HG02973 (cell line): ENCODE measurements around the gene BRPF3.

Source experiments
- ATAC-seq: cut with Tn5 transposase; IDR thresholded peaks from one replicate; pipeline ENCODE4 v1.9.1; 2021; ENCODE audit warnings: moderate library complexity; ENCODE audit not compliant: unreplicated experiment

BRPF3 gene

DNA sequence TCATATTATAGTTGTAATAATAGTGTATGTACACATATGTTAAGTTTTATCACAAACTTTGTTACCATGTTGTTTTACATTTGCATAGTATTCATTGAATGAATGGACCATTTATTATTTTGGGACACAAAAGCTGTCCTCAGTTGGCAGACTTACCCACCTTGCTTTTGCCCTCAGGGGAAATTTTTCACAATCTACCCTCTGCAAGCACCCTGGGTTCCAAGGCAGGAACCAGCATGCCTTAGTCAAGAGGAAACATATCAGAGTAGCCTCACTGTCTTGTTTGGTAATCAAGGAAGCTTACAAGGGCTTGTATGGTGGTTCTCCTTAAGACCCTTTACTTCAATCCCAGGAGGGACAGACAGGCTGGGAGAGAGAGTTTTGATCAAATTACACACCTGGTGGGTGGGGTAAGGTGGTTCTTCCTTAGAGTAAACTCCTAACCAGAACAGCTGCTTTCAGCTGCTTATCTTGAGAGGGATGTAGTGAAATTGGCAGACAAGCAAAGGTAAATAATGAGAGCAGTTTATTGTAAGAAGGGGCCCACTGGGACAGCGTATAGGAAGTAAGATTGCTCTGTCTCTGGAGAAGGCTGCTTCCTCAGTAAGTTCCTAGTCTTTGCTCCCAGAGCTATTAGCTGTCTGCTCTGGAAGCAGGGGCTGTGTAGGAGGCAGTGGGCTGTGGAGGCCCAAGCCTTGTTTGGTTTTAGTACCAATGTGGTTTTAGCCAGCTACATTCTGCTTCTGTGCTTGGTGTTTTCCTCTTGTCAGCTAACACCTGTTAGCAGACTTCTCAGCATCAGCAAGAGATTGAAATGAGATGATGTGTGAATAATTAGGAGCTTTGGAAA, 31.1 kb downstream of the BRPF3 start:
- no peak for ATAC-seq

DNA sequence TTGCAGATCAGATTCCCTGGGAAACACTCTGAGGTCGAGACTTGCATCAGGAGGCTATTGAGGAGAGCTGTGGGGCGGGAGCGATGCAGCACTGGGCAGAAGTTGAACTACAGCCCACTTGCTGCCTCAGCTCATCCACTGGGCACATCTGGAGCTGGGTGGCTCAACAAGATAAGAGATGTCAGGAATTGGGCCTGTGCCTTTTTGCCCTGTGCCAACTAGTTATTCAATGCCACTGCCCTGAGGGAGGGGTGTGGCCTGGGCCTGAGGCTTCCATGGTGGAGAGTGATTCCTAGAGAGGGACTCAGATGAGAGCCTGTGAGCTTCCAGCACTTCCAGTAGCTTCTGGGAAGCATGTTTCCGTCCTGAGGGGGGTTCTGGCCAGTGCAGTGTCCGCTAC, 32.7 kb downstream of the BRPF3 start:
- no peak for ATAC-seq

DNA sequence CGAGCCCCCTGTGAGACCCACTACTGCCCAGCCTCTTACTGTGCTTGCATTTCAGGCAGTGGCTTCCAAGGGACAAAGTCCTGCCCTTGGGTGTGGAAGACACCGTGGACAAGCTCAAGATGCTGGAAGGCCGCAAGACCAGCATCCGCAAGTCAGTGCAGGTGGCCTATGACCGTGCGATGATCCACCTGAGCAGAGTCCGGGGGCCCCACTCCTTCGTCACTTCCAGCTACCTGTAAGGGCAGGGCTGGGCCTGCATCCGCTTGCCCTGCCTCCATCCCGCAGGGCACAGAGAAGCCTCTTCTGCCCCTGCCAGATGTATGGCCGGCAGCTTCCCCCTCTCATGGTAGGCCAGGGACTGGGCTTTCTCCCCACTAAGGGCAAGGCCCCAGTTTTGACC, 33.8 kb downstream of the BRPF3 start:
- ATAC-seq = no peak

DNA sequence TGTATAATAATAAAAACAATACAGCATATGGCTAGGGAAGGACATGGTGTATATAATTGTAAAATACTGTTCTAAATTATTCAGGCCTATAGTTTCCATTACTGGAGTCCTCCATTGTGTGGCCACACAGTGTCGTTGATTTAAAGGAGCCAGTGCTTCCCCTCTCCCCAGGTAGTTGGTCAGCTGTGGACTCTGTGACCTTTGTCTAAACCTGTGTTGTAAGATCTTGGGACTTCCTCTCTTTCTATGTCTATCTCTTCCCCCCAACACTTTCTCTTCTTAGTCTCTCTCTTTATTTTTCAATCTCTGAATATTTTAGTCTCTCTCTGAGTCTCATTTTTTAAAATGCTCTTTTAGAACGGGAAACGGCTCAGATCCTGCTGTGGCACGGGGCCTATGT, 35.6 kb downstream of the BRPF3 start:
- no peak for ATAC-seq

DNA sequence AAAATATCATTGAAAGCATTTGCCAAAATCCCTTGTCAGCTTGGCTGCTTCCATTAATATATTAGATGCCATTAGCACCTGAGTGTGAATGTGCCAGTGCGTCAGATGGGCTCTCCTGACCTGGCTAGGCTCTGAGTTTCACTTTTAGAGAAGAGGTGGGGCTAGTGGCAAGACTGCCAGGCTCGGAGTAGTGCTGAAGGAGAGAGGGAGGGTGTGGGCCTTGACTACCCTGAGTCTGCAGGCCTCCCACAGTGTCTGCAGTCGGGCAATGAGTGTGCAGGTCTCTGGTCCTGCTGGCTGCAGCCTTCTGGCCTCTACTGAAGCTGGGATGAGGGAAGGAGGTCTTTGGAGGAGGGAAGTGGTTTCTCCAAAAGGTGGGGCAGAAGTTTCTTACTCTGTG, 38.8 kb downstream of the BRPF3 start:
- ATAC-seq = no peak

DNA sequence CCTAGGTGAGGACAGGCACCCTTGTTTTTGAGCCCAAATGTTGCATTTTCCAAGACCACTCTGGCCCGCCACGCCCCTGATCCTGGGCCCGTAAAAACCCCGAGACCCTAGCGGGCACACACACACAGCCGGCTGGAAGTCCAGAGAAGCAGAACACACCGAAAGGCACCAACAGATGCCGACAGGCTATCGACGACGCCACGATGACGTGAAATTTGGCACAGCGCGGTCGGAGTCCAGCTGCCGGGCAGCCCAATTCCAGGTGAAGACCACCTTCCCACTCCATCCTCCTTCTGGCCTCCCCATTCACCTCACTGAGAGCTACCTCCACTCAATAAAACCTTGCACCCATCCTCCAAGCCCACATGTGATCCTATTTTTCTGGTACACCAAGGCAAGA, 39.3 kb downstream of the BRPF3 start:
- no peak for ATAC-seq

DNA sequence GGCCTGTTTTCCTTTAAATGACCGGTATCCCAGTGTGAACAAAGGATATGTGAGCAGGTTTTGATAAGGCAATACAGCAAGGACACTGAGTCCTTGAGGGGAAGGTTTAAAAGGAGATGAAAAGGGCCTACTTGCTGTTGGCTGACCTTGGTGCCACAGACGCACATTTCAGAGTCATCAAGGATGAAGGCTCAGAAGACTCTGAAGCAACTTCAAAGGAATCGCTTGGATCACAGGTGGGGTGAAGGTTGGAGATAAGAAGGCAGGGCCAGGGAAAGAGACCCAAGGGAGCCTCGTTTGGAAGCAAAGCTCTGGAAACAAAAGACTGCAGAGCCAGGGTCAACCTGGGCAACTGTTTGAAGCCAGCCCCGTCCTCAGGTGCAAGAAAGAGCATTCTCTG, 43.2 kb downstream of the BRPF3 start:
- ATAC-seq = no peak

DNA sequence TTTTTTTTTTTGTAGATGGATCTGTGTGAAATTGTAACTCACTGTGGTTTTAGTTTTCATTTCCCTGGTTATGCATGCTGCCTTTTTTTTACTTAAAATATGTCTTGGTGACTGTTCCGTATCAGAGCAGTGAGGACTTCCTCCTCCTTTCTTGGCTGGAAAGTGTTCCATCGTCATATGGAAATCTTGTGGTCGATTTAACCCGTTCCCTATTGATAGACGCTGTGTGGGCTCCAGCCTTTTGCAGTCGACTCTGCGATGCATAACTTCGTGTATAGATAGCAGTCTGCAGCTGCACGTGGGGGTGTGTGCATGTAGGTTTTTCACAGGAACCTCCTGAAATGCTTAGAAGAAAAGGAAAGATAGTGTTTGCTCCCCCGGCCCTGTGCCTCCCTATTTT, 45.2 kb downstream of the BRPF3 start:
- ATAC-seq = no peak

DNA sequence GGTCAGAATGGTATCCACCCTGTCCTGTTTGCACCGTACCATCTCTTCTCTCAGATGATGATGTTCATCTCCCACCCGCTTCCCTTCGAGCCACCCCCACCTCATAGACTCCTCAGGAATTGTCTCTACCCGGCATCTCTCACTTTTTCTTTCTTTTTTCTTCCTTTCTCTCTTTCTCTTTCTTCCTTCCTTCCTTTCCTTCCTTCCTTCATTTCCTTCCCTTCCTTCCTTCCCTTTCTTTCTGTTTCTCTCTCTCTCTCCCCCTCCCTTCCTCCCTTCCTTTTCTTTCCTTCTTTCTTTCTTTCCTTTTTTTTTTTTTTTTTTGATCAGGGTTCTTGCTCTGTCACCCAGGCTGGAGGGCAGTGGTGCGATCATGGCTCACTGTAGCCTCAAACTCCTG, 45.6 kb downstream of the BRPF3 start:
- no peak for ATAC-seq

DNA sequence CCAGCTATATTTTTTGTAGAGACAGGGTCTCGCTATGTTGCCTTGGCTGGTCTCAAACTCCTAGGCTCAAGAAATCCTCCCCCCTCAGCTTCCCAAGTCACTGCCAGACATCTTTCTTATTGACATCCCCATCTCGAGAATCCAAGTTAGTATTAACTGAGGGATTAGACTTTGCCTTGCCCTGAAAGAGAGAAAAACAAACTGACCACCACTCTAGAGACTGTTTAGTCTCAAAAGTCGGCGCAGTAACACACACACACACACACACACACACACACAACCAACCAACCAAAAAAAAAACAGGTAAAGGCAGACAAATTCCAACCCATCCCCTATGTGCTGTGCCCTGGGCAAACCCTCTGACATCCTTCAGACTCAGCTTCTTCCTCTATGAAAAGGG, 46.1 kb downstream of the BRPF3 start:
- ATAC-seq = no peak

DNA sequence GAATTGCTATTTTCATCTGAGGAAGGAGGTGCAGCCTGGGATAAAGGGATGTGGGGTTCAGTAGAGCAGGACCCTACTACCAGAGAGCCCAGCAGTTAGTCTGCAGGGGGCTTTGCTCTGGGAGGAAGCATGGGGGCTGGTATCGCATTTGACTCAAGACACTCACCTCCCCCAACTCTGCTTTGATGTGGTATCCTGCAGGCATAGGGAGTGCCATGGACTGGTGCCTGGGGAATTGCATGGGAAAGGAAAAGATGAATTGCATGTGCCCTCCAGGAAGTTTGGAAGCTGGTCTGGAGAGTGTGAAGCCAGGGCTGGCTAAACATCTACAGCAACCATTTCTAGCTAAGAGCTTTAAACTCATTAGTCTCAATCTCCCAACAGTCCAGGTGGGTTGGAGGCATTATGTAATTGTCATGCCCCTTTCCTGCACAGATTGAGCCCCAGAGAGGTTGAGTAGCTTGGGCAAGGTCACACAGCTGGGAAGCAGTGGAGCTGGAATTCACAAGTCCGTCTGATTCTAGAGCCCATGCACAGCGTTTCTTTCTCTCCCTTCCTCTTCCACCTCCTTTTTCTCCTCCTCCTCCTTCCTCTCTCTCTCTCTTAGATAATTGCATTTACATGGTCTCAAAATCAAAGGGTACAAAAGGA, 47.1 kb downstream of the BRPF3 start:
- ATAC-seq = no peak

DNA sequence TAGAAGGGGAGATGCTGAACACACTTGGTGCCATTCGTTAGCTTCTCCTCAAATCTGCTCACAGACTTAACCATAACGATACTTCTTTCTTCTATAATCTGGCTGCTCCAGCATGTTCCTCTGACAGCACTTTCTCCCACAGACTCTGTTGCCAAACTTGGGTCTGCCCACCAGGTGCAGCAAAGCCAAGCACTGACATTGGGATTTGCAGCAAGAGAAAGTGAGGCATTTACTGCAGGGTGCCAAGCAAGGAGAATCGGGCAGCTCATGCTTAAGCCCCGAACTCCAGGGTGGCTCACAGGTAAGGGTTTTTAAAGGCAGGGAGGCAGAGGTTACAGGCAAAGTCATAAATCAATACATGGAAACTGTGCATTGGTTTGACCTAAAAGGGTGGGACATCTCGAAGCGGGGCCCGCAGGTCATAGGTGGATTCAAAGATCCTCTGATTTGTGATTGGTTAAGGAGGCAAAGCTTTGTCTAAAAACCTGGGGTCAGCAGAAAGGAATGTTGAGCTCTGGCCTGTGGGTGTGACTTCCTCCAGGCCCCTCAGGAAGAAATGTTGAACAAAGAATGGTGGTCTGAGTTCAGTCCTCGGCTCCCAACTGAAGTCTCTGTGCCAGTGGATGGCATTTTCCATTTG, 48.2 kb downstream of the BRPF3 start:
- ATAC-seq = no peak

DNA sequence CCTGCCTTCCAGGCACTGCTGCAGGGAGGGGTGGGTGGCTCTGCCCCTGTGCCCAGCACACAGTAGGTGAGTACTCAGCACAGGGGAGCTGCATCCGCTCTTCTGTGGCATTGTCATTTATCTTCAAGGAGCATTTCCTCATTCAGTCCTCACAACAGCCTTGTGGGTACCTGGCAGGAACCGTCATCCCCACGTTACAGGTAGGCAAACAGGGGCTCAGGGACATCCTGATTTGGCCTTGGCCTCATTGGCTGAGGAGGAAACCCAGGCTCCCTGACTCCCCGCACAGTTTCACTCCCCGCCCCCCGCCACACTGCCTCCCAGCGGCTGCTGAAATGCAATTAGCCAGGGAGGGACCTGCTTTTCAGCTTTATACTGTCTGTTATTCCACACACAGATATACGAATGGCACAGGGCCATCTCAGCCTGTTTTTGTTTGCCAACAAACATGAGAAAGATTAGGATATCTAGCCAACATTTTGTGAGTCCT, 49.1 kb downstream of the BRPF3 start:
- ATAC-seq = no peak

DNA sequence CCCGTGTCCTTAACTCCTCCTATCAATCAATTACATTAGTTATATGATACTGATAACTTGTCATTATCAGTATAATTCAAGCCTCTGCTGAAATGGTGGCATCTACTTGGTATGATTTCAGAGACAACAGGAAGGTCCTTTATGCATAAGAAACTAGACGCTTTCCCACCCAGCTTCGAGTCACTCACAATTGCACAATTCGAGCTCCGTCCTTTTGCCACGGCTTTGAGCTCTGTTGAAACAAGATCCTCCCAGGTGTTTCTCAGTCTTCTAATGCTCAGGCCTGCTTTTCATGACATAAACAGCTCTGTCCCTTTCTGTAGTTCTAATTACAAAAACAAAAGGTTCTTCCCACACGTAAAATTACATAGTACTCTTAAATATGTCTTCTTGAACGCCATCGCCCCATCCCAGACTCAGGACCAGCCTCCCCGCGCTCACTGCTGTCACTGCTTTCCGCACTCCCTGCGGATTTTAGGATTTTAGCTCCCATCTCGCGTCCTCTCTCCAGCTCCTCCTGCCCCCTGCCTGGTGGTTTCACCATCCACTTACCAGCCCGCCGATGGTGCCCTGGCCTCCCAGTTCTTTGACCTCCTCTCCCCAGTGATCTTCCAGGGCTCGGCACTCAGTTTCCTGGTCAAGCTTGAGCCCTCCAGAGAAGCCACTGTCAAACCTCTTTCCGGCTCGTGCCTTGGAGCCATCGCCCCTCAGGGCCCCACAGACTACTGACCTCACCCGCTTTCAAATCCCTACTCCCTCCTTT, 50.1 kb downstream of the BRPF3 start:
- no peak for ATAC-seq

DNA sequence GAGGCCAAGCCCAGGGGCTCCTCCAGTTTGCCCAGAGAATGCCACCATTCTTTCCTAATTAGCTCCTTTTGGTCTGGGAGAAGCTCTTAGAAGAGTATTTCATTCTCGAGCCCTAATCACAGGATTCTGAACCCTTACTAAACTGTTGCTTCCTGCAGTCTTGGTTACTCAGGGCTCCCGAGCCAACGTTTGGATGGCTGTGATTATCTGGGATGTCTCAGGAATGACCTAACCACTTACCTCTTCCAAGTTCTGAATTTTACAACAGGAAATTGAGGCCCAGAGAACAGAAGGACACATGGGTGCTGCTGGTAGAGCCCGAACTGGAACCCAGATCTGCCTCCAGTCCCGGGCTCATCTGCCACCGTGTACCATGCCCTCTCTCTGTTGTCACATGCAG, 51.1 kb downstream of the BRPF3 start:
- no peak for ATAC-seq

DNA sequence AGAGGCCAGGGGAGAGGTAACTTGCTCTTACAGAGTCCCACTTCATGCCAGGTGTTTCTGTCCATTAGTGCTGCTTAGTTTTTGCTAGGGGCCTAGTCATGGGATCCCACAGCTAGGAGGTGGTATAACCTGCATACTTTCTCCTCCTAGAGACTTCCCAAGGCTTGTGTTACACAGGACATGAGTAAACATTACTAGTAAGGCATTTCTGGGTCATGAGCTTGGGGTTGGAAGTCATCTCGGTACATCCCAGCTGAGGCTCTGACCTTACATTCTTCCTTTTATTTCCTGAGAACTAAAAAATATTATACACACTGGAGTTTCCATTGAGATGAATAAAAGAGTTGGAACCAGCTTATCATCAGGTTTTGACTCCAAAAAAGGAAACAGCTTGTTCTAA, 52.4 kb downstream of the BRPF3 start:
- ATAC-seq = no peak

DNA sequence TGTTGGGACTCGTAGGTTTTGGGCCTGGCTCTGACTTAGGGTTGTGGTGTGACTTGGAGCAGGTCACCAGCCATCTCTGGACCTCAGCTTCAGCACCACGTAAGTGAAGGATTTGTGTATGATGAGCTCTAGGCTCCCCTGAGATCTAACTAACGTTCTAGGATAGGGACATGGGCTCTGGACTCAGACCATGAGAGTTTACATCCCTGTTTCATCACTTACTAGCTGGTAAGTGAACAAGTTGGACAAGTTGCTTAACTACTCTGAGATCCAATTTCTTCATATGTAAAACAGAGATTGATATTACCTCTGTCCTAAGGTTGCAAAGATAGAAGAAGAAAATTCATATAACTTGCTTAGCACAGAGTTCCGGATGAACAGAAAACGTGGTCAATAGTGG, 53.0 kb downstream of the BRPF3 start:
- no peak for ATAC-seq

DNA sequence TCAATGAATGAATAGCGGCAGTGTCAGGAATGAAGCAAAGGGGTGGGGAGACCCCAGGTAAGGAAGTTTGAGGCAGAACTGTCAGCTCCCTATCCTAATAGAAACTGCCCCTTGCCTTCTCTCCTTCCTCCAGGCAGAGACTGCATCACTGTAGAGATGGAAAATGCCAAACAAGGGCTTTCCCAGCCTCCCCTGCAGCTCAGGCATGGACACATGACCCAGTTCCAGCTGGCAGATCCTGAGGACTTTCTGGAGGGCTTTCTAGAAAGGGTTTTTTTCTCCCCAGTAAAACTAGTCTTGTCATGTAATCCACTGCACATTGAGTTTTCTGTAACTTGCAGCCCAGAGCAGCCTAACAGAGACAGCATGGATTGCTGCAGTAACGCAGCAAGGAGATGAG, 55.5 kb downstream of the BRPF3 start:
- no peak for ATAC-seq

DNA sequence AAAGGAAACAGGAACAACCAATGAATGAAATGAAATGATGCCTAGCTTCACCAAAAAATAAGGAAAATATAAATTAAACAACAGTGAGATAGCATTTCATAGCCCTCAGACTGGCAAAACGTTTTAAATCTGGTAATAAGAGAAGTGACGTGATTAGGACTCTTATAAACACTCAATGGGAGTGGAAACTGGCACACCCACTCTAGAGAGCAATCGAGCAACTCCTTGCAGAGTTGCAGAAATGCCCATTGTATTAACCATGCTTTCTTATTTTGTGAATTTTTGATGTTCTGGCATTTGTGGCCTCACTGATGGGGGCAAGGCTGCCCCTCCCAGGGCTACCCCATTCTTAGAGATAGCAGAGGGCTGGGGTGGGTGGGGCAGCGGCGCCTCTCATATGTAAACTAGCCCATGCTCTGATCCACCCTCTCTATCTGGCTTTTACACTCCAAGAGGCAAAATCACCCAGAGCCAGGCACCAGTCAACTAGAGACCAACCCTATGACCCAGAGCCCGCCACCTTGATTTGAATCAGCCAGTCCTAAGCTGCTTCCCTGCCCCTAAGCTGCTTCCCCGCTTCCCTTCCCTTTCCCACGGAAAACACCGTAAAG, 67.0 kb downstream of the BRPF3 start:
- no peak for ATAC-seq

DNA sequence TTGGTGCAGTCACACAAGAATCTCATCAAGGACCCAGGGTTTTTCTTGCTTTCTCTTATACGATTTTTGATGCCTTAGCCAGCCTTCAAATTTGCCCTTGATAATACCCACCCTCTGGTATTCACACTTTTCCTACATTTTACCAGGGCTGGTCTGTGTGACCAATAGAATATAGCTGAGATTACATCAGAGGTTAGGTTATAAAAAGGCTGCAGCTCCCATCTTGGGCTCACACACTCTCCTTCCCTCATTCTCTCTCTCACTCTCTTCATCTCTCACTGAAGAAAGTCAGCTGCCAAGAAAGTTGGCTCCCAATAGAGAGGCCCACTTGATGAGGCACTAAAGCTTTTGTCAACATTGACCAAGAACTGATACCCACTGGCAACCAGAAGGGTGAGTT, 69.2 kb downstream of the BRPF3 start:
- no peak for ATAC-seq
